Activated naive CD8-positive, alpha-beta T cell treated with anti-CD3 and anti-CD28 coated beads, Interleukin-2, amount 50 U/mL, for 24 hours (primary cell): ENCODE results near the gene MNAT1.

Experiments
- ATAC-seq: fragments of 150-1000 bp; cut with Tn5 transposase; one replicate; pipeline ENCODE4 v1.10.0; 2021
- DNase-seq: peaks from one replicate; pipeline ENCODE4 v3.0.0; 2021
- H3K27ac Mint-ChIP-seq: one replicate; pipeline ENCODE4 v1.8.0; 2021; ENCODE audit warnings: mild to moderate bottlenecking, mixed read lengths
- H3K27me3 Mint-ChIP-seq: one replicate; pipeline ENCODE4 v1.8.0; 2021; ENCODE audit warnings: mixed read lengths
- H3K36me3 Mint-ChIP-seq: one replicate; pipeline ENCODE4 v1.8.0; 2021; ENCODE audit warnings: low read depth, mixed read lengths
- H3K4me1 Mint-ChIP-seq: one replicate; pipeline ENCODE4 v1.8.0; 2021; ENCODE audit warnings: mixed read lengths
- H3K4me3 Mint-ChIP-seq: one replicate; pipeline ENCODE4 v1.8.0; 2021; ENCODE audit warnings: mild to moderate bottlenecking, moderate library complexity, mixed read lengths
- H3K9me3 Mint-ChIP-seq: one replicate; pipeline ENCODE4 v1.8.0; 2021; ENCODE audit warnings: mixed read lengths

The MNAT1 gene

GRCh38 chr14:60968099-60968498, 233.5 kb downstream of the MNAT1 start:
- no peak overlapping the region for H3K4me3 Mint-ChIP-seq
- DNase-seq (no peak), ATAC-seq (no peak)
- H3K9me3 Mint-ChIP-seq = no peaks in the 10 kb centered on the region
- H3K27ac Mint-ChIP-seq = no peak overlapping the region
- no peaks in the 10 kb centered on the region for H3K27me3 Mint-ChIP-seq
- peaks cover 5% of the 10 kb centered on the region for H3K36me3 Mint-ChIP-seq
- peaks cover 11% of the 10 kb centered on the region for H3K4me1 Mint-ChIP-seq

- Mint-ChIP-seq H3K9me3 (no peaks in the 10 kb centered on the region), H3K27me3 (no peaks in the 10 kb centered on the region), H3K27ac (no peak overlapping the region), H3K36me3 (peaks cover 10% of the 10 kb centered on the region), H3K4me3 (no peak overlapping the region), H3K4me1 (peaks cover 11% of the 10 kb centered on the region)
- DNase-seq (no peak), ATAC-seq (no peak)
Measured at GRCh38 chr14:60968671-60969070, 234.1 kb downstream of the MNAT1 start.

- Mint-ChIP-seq H3K9me3 (no peaks in the 10 kb centered on the region), H3K36me3 (peaks cover 19% of the 10 kb centered on the region), H3K4me3 (no peak overlapping the region), H3K27ac (no peak overlapping the region), H3K4me1 (peaks cover 7% of the 10 kb centered on the region), H3K27me3 (no peaks in the 10 kb centered on the region)
- DNase-seq (no peak), ATAC-seq (no peak)
Measured at GRCh38 chr14:60970146-60970545, 235.6 kb downstream of the MNAT1 start.

GRCh38 chr14:60971271-60971670, 236.7 kb downstream of the MNAT1 start:
- Mint-ChIP-seq H3K4me1 (peaks cover 5% of the 10 kb centered on the region), H3K4me3 (no peak overlapping the region), H3K9me3 (no peaks in the 10 kb centered on the region), H3K36me3 (peaks cover 24% of the 10 kb centered on the region), H3K27ac (no peak overlapping the region), H3K27me3 (no peaks in the 10 kb centered on the region)
- DNase-seq = no peak
- no peak for ATAC-seq

- Mint-ChIP-seq H3K27ac (no peak overlapping the region), H3K27me3 (no peaks in the 10 kb centered on the region)
Measured at GRCh38 chr14:60972295-60972694, 237.7 kb downstream of the MNAT1 start.

GRCh38 chr14:60973070-60973469, 238.5 kb downstream of the MNAT1 start:
- peaks cover 11% of the 10 kb centered on the region for H3K4me1 Mint-ChIP-seq
- H3K27ac Mint-ChIP-seq = no peak overlapping the region
- peaks cover 38% of the 10 kb centered on the region for H3K36me3 Mint-ChIP-seq
- no peaks in the 10 kb centered on the region for H3K27me3 Mint-ChIP-seq
- DNase-seq = no peak
- no peak overlapping the region for H3K4me3 Mint-ChIP-seq
- no peaks in the 10 kb centered on the region for H3K9me3 Mint-ChIP-seq
- ATAC-seq = no peak

More at GRCh38 chr14:60972295-60972694, 237.7 kb downstream of the MNAT1 start:
- Mint-ChIP-seq H3K4me3 (no peak overlapping the region), H3K4me1 (peaks cover 6% of the 10 kb centered on the region), H3K36me3 (peaks cover 33% of the 10 kb centered on the region), H3K9me3 (no peaks in the 10 kb centered on the region)
- no peak for ATAC-seq
- DNase-seq = no peak

GRCh38 chr14:60974090-60974651, 239.6 kb downstream of the MNAT1 start:
- Mint-ChIP-seq H3K36me3 (peaks cover 43% of the 10 kb centered on the region), H3K9me3 (no peaks in the 10 kb centered on the region), H3K27me3 (no peaks in the 10 kb centered on the region), H3K4me3 (no peak overlapping the region), H3K4me1 (peaks cover 11% of the 10 kb centered on the region), H3K27ac (no peak overlapping the region)
- DNase-seq (no peak), ATAC-seq (no peak)

- H3K27me3 Mint-ChIP-seq = no peaks in the 10 kb centered on the region
- H3K36me3 Mint-ChIP-seq = peaks cover 49% of the 10 kb centered on the region
- no peak overlapping the region for H3K27ac Mint-ChIP-seq
- ATAC-seq = no peak
- H3K4me1 Mint-ChIP-seq = peaks cover 11% of the 10 kb centered on the region
- DNase-seq = no peak
- no peaks in the 10 kb centered on the region for H3K9me3 Mint-ChIP-seq
- no peak overlapping the region for H3K4me3 Mint-ChIP-seq
Measured at GRCh38 chr14:60975551-60975950, 241.0 kb downstream of the MNAT1 start.

GRCh38 chr14:60977847-60978246, 243.3 kb downstream of the MNAT1 start:
- peaks cover 46% of the 10 kb centered on the region for H3K36me3 Mint-ChIP-seq

GRCh38 chr14:60980811-60981632, 246.5 kb downstream of the MNAT1 start, which contains the start of the genes SLC38A6 and TRMT5:
Gene SLC38A6 (plus strand): TSS chr14:60981245. CDS start chr14:60981278, 33 bp downstream.
Gene TRMT5 (minus strand): TSS chr14:60981079. CDS start chr14:60980973, 106 bp downstream.
- Mint-ChIP-seq H3K4me3 (no peak within 1 kb of the TSS), H3K27ac (no peak within 1 kb of the TSS), H3K4me1 (peaks cover 8% of the 10 kb centered on the region), H3K36me3 (peaks cover 30% of the 10 kb centered on the region), H3K27me3 (no peaks in the 10 kb centered on the region), H3K9me3 (no peaks in the 10 kb centered on the region)
- DNase-seq (peak; percentile 91), ATAC-seq (peak; percentile 93)

More at GRCh38 chr14:60977847-60978246, 243.3 kb downstream of the MNAT1 start:
- DNase-seq (no peak), ATAC-seq (no peak)
- no peak overlapping the region for H3K4me3 Mint-ChIP-seq
- no peaks in the 10 kb centered on the region for H3K27me3 Mint-ChIP-seq
- H3K4me1 Mint-ChIP-seq = peaks cover 11% of the 10 kb centered on the region
- H3K27ac Mint-ChIP-seq = no peak overlapping the region
- H3K9me3 Mint-ChIP-seq = no peaks in the 10 kb centered on the region

GRCh38 chr14:60981633-60982455, 247.3 kb downstream of the MNAT1 start:
- Mint-ChIP-seq H3K27ac (no peak overlapping the region), H3K36me3 (peaks cover 23% of the 10 kb centered on the region), H3K4me3 (no peak overlapping the region), H3K4me1 (peaks cover 5% of the 10 kb centered on the region), H3K27me3 (no peaks in the 10 kb centered on the region), H3K9me3 (no peaks in the 10 kb centered on the region)
- DNase-seq (no peak), ATAC-seq (no peak)

GRCh38 chr14:60984196-60984595, 249.6 kb downstream of the MNAT1 start:
- H3K4me1 Mint-ChIP-seq = no peaks in the 10 kb centered on the region
- no peak for ATAC-seq
- H3K27ac Mint-ChIP-seq = no peak overlapping the region
- H3K27me3 Mint-ChIP-seq = no peaks in the 10 kb centered on the region
- H3K9me3 Mint-ChIP-seq = no peaks in the 10 kb centered on the region
- no peak for DNase-seq
- H3K36me3 Mint-ChIP-seq = peaks cover 9% of the 10 kb centered on the region
- H3K4me3 Mint-ChIP-seq = no peak overlapping the region

GRCh38 chr14:60986500-60986899, 251.9 kb downstream of the MNAT1 start:
- H3K27ac Mint-ChIP-seq = no peak overlapping the region

GRCh38 chr14:60989599-60989998, 255.0 kb downstream of the MNAT1 start:
- Mint-ChIP-seq H3K36me3 (peaks cover 16% of the 10 kb centered on the region), H3K4me1 (no peaks in the 10 kb centered on the region), H3K27ac (no peak overlapping the region), H3K4me3 (no peak overlapping the region), H3K9me3 (no peaks in the 10 kb centered on the region), H3K27me3 (no peaks in the 10 kb centered on the region)
- no peak for DNase-seq
- ATAC-seq = no peak

More at GRCh38 chr14:60986500-60986899, 251.9 kb downstream of the MNAT1 start:
- ATAC-seq (no peak), DNase-seq (no peak)
- H3K36me3 Mint-ChIP-seq = peaks cover 8% of the 10 kb centered on the region
- H3K27me3 Mint-ChIP-seq = no peaks in the 10 kb centered on the region
- H3K9me3 Mint-ChIP-seq = no peaks in the 10 kb centered on the region
- H3K4me1 Mint-ChIP-seq = no peaks in the 10 kb centered on the region
- no peak overlapping the region for H3K4me3 Mint-ChIP-seq
